ENCODE measurements around the gene METTL1.

The METTL1 gene

GRCh38 chr12:57793920-57794319 is 22.0 kb upstream of the METTL1 start:
- no peak overlapping the region for H2AK5ac ChIP-seq (ENCODE audit: low read depth, low read length)
- H3K27me3 ChIP-seq (ENCODE audit: control insufficient read depth in 3 of 3, insufficient read depth in 3 of 3, low read depth in 1 of 3, low read length in 3 of 3): no peaks in the 10 kb centered on the region
- no peaks in the 10 kb centered on the region for H3K4me1 ChIP-seq (ENCODE audit: control insufficient read depth in 2 of 2, insufficient read depth in 1 of 2, low read depth in 1 of 2, low read length in 2 of 2)
- H3K14ac ChIP-seq (ENCODE audit: low read length): no peak overlapping the region
- no peak overlapping the region for H2BK15ac ChIP-seq (ENCODE audit: low read length)
- H3K4me2 ChIP-seq (ENCODE audit: insufficient read depth, low read length, poor library complexity, severe bottlenecking): no peak overlapping the region
- no peaks in the 10 kb centered on the region for H3K9me3 ChIP-seq (replicated peaks in 1 of 2; ENCODE audit: control insufficient read depth in 2 of 2, insufficient read depth in 1 of 2, low read depth in 1 of 2, low read length in 2 of 2)
- H3K79me1 ChIP-seq (ENCODE audit: low read depth, low read length): no peaks in the 10 kb centered on the region
- H3K18ac ChIP-seq (ENCODE audit: low read length): no peak overlapping the region
- no peak overlapping the region for H4K91ac ChIP-seq (ENCODE audit: low read depth, low read length, poor library complexity)
- H3K4ac ChIP-seq (ENCODE audit: low read length): no peak overlapping the region
- peaks cover 19 to 92% of the 10 kb centered on the region in 2 donors for H3K36me3 ChIP-seq (replicated peaks in 1 of 2; ENCODE audit: control insufficient read depth in 2 of 2, insufficient read depth in 2 of 2, low read length in 2 of 2)
- no peak overlapping the region for H4K8ac ChIP-seq (ENCODE audit: low read depth, low read length)
- H2AFZ ChIP-seq (ENCODE audit: low read length): no peak overlapping the region
- H2BK120ac ChIP-seq (ENCODE audit: low read depth, low read length): no peak overlapping the region
- no peak overlapping the region for H2BK5ac ChIP-seq (ENCODE audit: low read length)
- no peak for DNase-seq (ENCODE audit: low spot score)
- no peak overlapping the region for H3K4me3 ChIP-seq (ENCODE audit: low read length in 2 of 2)
- H3K23ac ChIP-seq (ENCODE audit: low read depth, low read length, poor library complexity): no peak overlapping the region
- no peak overlapping the region for H2BK12ac ChIP-seq (ENCODE audit: low read length)
- no peak overlapping the region for H3K27ac ChIP-seq (replicated peaks; ENCODE audit: low read length)
- no CpG with 5 or more reads among the region's 1 CpG for WGBS, 2 donors (ENCODE audit: extremely low coverage in 2 of 2, insufficient read length in 2 of 2, insufficient replicate concordance in 1 of 2)
- no peak overlapping the region for H3K9ac ChIP-seq (ENCODE audit: low read depth, low read length, poor library complexity)

- no peaks in the 10 kb centered on the region for H3K27me3 ChIP-seq (ENCODE audit: control insufficient read depth in 3 of 3, insufficient read depth in 3 of 3, low read depth in 1 of 3, low read length in 3 of 3)
- H3K14ac ChIP-seq (ENCODE audit: low read length): no peak overlapping the region
- H3K9ac ChIP-seq (ENCODE audit: low read depth, low read length, poor library complexity): no peak overlapping the region
- no peak overlapping the region for H2AFZ ChIP-seq (ENCODE audit: low read length)
- H2BK15ac ChIP-seq (ENCODE audit: low read length): no peak overlapping the region
- peaks cover 4% of the 10 kb centered on the region for H3K79me1 ChIP-seq (ENCODE audit: low read depth, low read length)
- H2BK120ac ChIP-seq (ENCODE audit: low read depth, low read length): no peak overlapping the region
- no peak overlapping the region for H4K8ac ChIP-seq (ENCODE audit: low read depth, low read length)
- no peak overlapping the region for H3K4me2 ChIP-seq (ENCODE audit: insufficient read depth, low read length, poor library complexity, severe bottlenecking)
- H3K4ac ChIP-seq (ENCODE audit: low read length): no peak overlapping the region
- H3K18ac ChIP-seq (ENCODE audit: low read length): no peak overlapping the region
- H3K36me3 ChIP-seq (replicated peaks in 1 of 2; ENCODE audit: control insufficient read depth in 2 of 2, insufficient read depth in 2 of 2, low read length in 2 of 2): peaks cover 15 to 62% of the 10 kb centered on the region in 2 donors
- no peak overlapping the region for H3K27ac ChIP-seq (replicated peaks; ENCODE audit: low read length)
- H3K23ac ChIP-seq (ENCODE audit: low read depth, low read length, poor library complexity): no peak overlapping the region
- H2BK12ac ChIP-seq (ENCODE audit: low read length): no peak overlapping the region
- H2AK5ac ChIP-seq (ENCODE audit: low read depth, low read length): no peak overlapping the region
- no peak overlapping the region for H4K91ac ChIP-seq (ENCODE audit: low read depth, low read length, poor library complexity)
- no peak overlapping the region for H2BK5ac ChIP-seq (ENCODE audit: low read length)
- no CpG with 5 or more reads among the region's 11 CpGs for WGBS, 2 donors (ENCODE audit: extremely low coverage in 2 of 2, insufficient read length in 2 of 2, insufficient replicate concordance in 1 of 2)
- peaks cover 3 to 6% of the 10 kb centered on the region in 2 donors for H3K4me1 ChIP-seq (ENCODE audit: control insufficient read depth in 2 of 2, insufficient read depth in 1 of 2, low read depth in 1 of 2, low read length in 2 of 2)
- H3K4me3 ChIP-seq (ENCODE audit: low read length in 2 of 2): peak overlapping the region in 1 of 2 donors; percentile 9
- no peaks in the 10 kb centered on the region for H3K9me3 ChIP-seq (replicated peaks in 1 of 2; ENCODE audit: control insufficient read depth in 2 of 2, insufficient read depth in 1 of 2, low read depth in 1 of 2, low read length in 2 of 2)
- no peak for DNase-seq (ENCODE audit: low spot score)
Measured at GRCh38 chr12:57783861-57784260, 12.0 kb upstream of the METTL1 start.

GRCh38 chr12:57783466-57783801 is 11.5 kb upstream of the METTL1 start:
- WGBS, 2 donors (ENCODE audit: extremely low coverage in 2 of 2, insufficient read length in 2 of 2, insufficient replicate concordance in 1 of 2): no CpG with 5 or more reads among the region's 12 CpGs

DNA sequence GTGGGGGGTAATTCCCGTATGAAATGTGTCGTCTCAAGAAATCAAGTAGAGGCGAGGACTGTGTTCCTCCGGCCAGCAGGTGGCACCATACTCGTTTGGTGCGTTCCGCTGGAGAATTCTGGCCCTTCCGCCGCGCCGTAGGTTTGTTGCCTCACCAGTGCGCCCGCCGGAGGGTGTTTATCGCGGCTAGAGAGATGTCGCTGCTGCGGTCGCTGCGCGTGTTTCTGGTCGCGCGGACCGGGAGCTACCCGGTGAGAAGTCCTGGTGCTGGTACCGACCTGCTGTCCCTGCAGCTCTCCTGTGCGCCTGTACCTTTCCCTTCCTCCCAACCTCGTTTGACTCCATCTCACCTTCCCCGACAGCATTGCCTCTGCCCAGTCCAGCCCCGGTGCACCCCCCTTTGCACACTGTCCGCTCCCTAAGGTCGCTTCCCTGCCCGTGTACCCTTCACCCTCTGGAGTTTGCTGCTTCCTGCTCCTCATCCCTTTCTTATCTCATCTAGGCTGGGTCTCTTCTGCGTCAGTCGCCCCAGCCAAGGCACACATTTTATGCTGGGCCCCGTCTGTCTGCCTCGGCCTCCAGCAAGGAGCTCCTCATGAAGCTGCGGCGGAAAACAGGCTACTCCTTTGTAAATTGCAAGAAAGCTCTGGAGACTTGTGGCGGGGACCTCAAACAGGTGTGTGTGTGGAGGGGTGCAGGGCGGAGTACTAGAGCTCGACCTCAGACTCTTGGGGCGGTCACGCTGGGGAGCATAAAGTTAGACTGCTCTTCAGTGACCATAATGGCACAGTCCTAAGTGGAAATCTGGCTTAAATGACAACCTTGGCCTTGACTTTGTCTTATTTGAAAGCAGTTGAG is 10.9 kb upstream of the METTL1 start, which contains the start of gene TSFM:
Gene TSFM, plus strand, starts transcription at position 180 of the 858 bp plus-strand sequence. Its CDS starts 15 bp downstream, at position 195.
- H4K91ac ChIP-seq (ENCODE audit: low read depth, low read length, poor library complexity): no peak within 1 kb of the TSS
- peak within 1 kb of the TSS; percentile 83 for H2AFZ ChIP-seq (ENCODE audit: low read length)
- peak within 1 kb of the TSS; percentile 99 for H3K9ac ChIP-seq (ENCODE audit: low read depth, low read length, poor library complexity)
- H3K4me3 ChIP-seq (ENCODE audit: low read length in 2 of 2): peak within 1 kb of the TSS; percentile 90 to 95
- no peaks in the 10 kb centered on the region for H3K27me3 ChIP-seq (ENCODE audit: control insufficient read depth in 3 of 3, insufficient read depth in 3 of 3, low read depth in 1 of 3, low read length in 3 of 3)
- H2BK15ac ChIP-seq (ENCODE audit: low read length): no peak within 1 kb of the TSS
- no peak within 1 kb of the TSS for H3K4ac ChIP-seq (ENCODE audit: low read length)
- no peak within 1 kb of the TSS for H3K27ac ChIP-seq (replicated peaks; ENCODE audit: low read length)
- peaks cover 12 to 52% of the 10 kb centered on the region in 2 donors for H3K36me3 ChIP-seq (replicated peaks in 1 of 2; ENCODE audit: control insufficient read depth in 2 of 2, insufficient read depth in 2 of 2, low read length in 2 of 2)
- peaks cover 4% of the 10 kb centered on the region for H3K79me1 ChIP-seq (ENCODE audit: low read depth, low read length)
- peak within 1 kb of the TSS; percentile 97 for H3K23ac ChIP-seq (ENCODE audit: low read depth, low read length, poor library complexity)
- peak within 1 kb of the TSS; percentile 2 for H2AK5ac ChIP-seq (ENCODE audit: low read depth, low read length)
- H3K18ac ChIP-seq (ENCODE audit: low read length): peak within 1 kb of the TSS; percentile 93
- peak within 1 kb of the TSS; percentile 84 for H3K4me2 ChIP-seq (ENCODE audit: insufficient read depth, low read length, poor library complexity, severe bottlenecking)
- H3K4me1 ChIP-seq (ENCODE audit: control insufficient read depth in 2 of 2, insufficient read depth in 1 of 2, low read depth in 1 of 2, low read length in 2 of 2): peaks cover 3 to 6% of the 10 kb centered on the region in 2 donors
- H2BK120ac ChIP-seq (ENCODE audit: low read depth, low read length): no peak within 1 kb of the TSS
- H2BK5ac ChIP-seq (ENCODE audit: low read length): peak within 1 kb of the TSS; percentile 0
- no peak within 1 kb of the TSS for H4K8ac ChIP-seq (ENCODE audit: low read depth, low read length)
- WGBS, 2 donors (ENCODE audit: extremely low coverage in 2 of 2, insufficient read length in 2 of 2, insufficient replicate concordance in 1 of 2): no CpG with 5 or more reads among the region's 45 CpGs
- peak within 1 kb of the TSS; percentile 79 for H3K14ac ChIP-seq (ENCODE audit: low read length)
- H3K9me3 ChIP-seq (replicated peaks in 1 of 2; ENCODE audit: control insufficient read depth in 2 of 2, insufficient read depth in 1 of 2, low read depth in 1 of 2, low read length in 2 of 2): no peaks in the 10 kb centered on the region
- peak; percentile 93 for DNase-seq (ENCODE audit: low spot score)
- H2BK12ac ChIP-seq (ENCODE audit: low read length): peak within 1 kb of the TSS; percentile 18

More at GRCh38 chr12:57783466-57783801, 11.5 kb upstream of the METTL1 start:
- Histone ChIP-seq H3K36me3 (replicated peaks in 1 of 2; ENCODE audit: control insufficient read depth in 2 of 2, insufficient read depth in 2 of 2, low read length in 2 of 2) (peaks cover 12 to 58% of the 10 kb centered on the region in 2 donors), H3K79me1 (ENCODE audit: low read depth, low read length) (peaks cover 4% of the 10 kb centered on the region), H3K4ac (ENCODE audit: low read length) (no peak overlapping the region), H3K9me3 (replicated peaks in 1 of 2; ENCODE audit: control insufficient read depth in 2 of 2, insufficient read depth in 1 of 2, low read depth in 1 of 2, low read length in 2 of 2) (no peaks in the 10 kb centered on the region), H2BK15ac (ENCODE audit: low read length) (no peak overlapping the region), H3K23ac (ENCODE audit: low read depth, low read length, poor library complexity) (no peak overlapping the region), H2AFZ (ENCODE audit: low read length) (no peak overlapping the region), H3K4me1 (ENCODE audit: control insufficient read depth in 2 of 2, insufficient read depth in 1 of 2, low read depth in 1 of 2, low read length in 2 of 2) (peaks cover 3 to 6% of the 10 kb centered on the region in 2 donors), H2BK12ac (ENCODE audit: low read length) (no peak overlapping the region), H3K27me3 (ENCODE audit: control insufficient read depth in 3 of 3, insufficient read depth in 3 of 3, low read depth in 1 of 3, low read length in 3 of 3) (no peaks in the 10 kb centered on the region), H2BK120ac (ENCODE audit: low read depth, low read length) (no peak overlapping the region), H2BK5ac (ENCODE audit: low read length) (peak overlapping the region; percentile 0), H3K9ac (ENCODE audit: low read depth, low read length, poor library complexity) (no peak overlapping the region), H3K4me3 (ENCODE audit: low read length in 2 of 2) (peak overlapping the region; percentile 90 to 95), H4K8ac (ENCODE audit: low read depth, low read length) (no peak overlapping the region), H3K18ac (ENCODE audit: low read length) (no peak overlapping the region), H4K91ac (ENCODE audit: low read depth, low read length, poor library complexity) (no peak overlapping the region), H3K4me2 (ENCODE audit: insufficient read depth, low read length, poor library complexity, severe bottlenecking) (peak overlapping the region; percentile 84), H2AK5ac (ENCODE audit: low read depth, low read length) (no peak overlapping the region), H3K27ac (replicated peaks; ENCODE audit: low read length) (no peak overlapping the region), H3K14ac (ENCODE audit: low read length) (no peak overlapping the region)
- DNase-seq (ENCODE audit: low spot score): no peak
